ENCODE data around the gene ESPL1.

DNA sequence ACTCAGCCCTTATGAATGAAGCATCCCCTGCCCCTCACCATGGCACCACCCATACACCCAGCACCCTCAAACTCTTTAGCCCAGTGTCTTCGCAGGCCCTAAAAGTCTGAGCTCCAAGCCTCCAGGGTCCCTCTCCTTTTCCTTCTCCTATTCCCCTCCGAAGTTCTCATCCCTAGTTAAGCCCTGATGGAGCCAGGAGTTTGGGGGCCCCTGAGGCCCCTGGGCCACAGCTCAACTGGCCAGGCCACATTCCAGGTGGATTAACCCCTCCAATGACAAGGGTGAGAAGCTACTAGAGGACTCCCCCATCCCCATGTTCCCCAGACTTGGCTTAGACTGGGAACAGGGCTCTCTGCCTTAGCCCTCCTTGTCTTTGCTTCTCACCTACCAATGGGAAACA, 38.6 kb upstream of the ESPL1 start:
- TF ChIP-seq, protein P1, sequence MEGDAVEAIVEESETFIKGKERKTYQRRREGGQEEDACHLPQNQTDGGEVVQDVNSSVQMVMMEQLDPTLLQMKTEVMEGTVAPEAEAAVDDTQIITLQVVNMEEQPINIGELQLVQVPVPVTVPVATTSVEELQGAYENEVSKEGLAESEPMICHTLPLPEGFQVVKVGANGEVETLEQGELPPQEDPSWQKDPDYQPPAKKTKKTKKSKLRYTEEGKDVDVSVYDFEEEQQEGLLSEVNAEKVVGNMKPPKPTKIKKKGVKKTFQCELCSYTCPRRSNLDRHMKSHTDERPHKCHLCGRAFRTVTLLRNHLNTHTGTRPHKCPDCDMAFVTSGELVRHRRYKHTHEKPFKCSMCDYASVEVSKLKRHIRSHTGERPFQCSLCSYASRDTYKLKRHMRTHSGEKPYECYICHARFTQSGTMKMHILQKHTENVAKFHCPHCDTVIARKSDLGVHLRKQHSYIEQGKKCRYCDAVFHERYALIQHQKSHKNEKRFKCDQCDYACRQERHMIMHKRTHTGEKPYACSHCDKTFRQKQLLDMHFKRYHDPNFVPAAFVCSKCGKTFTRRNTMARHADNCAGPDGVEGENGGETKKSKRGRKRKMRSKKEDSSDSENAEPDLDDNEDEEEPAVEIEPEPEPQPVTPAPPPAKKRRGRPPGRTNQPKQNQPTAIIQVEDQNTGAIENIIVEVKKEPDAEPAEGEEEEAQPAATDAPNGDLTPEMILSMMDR (conservative IDR thresholded peaks at IDR 0.05 in 1 of 2, IDR thresholded peaks at IDR 0.05 in 1 of 2; ENCODE audit: low read depth in 1 of 2, low read length in 2 of 2), result no peak
- TF ChIP-seq EZH2 (IDR thresholded peaks at IDR 0.05; ENCODE audit: low read length, missing control alignments), result no peak

Data from fibroblast of lung (primary cell).